Measurements from ENCODE around the gene MRM3.
"Not testable (repeated sequence)": the region's sequence is repeated elsewhere in the genome, so short reads cannot be mapped to it uniquely, and the experiment has no call there.

The MRM3 gene

GRCh38 chr17:802901-803881 is 21.0 kb downstream of the MRM3 start:
- Histone ChIP-seq H3K4me2 (ENCODE audit: low read depth, low read length, poor library complexity, severe bottlenecking) (no peak overlapping the region), H2AFZ (ENCODE audit: low read length) (no peak overlapping the region), H3K36me3 (ENCODE audit: insufficient read depth, low read length) (no peaks in the 10 kb centered on the region), H3K79me2 (ENCODE audit: insufficient read depth, low read length) (no peaks in the 10 kb centered on the region), H3K4me1 (ENCODE audit: insufficient read depth, low read length, poor library complexity, severe bottlenecking) (no peaks in the 10 kb centered on the region), H3K27me3 (ENCODE audit: insufficient read depth, low read length, poor library complexity, severe bottlenecking) (no peaks in the 10 kb centered on the region), H3F3A (ENCODE audit: low read depth) (no peaks in the 10 kb centered on the region), H4K20me1 (ENCODE audit: insufficient read depth, low read length, poor library complexity, severe bottlenecking) (no peaks in the 10 kb centered on the region), H3K9ac (ENCODE audit: low read depth, low read length, poor library complexity, severe bottlenecking) (no peak overlapping the region), H3K4me3 (ENCODE audit: low read length, poor library complexity, severe bottlenecking) (no peak overlapping the region), H3K9me2 (replicated peaks; ENCODE audit: low read depth, low read length) (no peaks in the 10 kb centered on the region), H3K9me3 (ENCODE audit: insufficient read depth, low read depth, low read length) (no peaks in the 10 kb centered on the region; the same call in 1 of the 2 replicates)
- no peak for TF ChIP-seq EZH2phosphoT487 (IDR thresholded peaks at IDR 0.05; ENCODE audit: borderline replicate concordance)
- TF ChIP-seq, protein P1, sequence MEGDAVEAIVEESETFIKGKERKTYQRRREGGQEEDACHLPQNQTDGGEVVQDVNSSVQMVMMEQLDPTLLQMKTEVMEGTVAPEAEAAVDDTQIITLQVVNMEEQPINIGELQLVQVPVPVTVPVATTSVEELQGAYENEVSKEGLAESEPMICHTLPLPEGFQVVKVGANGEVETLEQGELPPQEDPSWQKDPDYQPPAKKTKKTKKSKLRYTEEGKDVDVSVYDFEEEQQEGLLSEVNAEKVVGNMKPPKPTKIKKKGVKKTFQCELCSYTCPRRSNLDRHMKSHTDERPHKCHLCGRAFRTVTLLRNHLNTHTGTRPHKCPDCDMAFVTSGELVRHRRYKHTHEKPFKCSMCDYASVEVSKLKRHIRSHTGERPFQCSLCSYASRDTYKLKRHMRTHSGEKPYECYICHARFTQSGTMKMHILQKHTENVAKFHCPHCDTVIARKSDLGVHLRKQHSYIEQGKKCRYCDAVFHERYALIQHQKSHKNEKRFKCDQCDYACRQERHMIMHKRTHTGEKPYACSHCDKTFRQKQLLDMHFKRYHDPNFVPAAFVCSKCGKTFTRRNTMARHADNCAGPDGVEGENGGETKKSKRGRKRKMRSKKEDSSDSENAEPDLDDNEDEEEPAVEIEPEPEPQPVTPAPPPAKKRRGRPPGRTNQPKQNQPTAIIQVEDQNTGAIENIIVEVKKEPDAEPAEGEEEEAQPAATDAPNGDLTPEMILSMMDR (conservative IDR thresholded peaks at IDR 0.05; ENCODE audit: low read length), result no peak

GRCh38 chr17:804541-805435 is 22.6 kb downstream of the MRM3 start:
- H3K4me3 ChIP-seq (ENCODE audit: low read length, poor library complexity, severe bottlenecking), result no peak overlapping the region
- no peaks in the 10 kb centered on the region for H3K27me3 ChIP-seq (ENCODE audit: insufficient read depth, low read length, poor library complexity, severe bottlenecking)

GRCh38 chr17:805886-806285 is 23.7 kb downstream of the MRM3 start:
- H3K79me2 ChIP-seq (ENCODE audit: insufficient read depth, low read length); H4K20me1 ChIP-seq (ENCODE audit: insufficient read depth, low read length, poor library complexity, severe bottlenecking); H3K4me1 ChIP-seq (ENCODE audit: insufficient read depth, low read length, poor library complexity, severe bottlenecking); H3K9me3 ChIP-seq (ENCODE audit: insufficient read depth, low read depth, low read length); H3K27me3 ChIP-seq (ENCODE audit: insufficient read depth, low read length, poor library complexity, severe bottlenecking); H3K4me3 ChIP-seq (ENCODE audit: low read length, poor library complexity, severe bottlenecking); H3F3A ChIP-seq (ENCODE audit: low read depth); H2AFZ ChIP-seq (ENCODE audit: low read length); H3K4me2 ChIP-seq (ENCODE audit: low read depth, low read length, poor library complexity, severe bottlenecking); H3K36me3 ChIP-seq (ENCODE audit: insufficient read depth, low read length); H3K9me2 ChIP-seq (replicated peaks; ENCODE audit: low read depth, low read length); H3K9ac ChIP-seq (ENCODE audit: low read depth, low read length, poor library complexity, severe bottlenecking): not testable (repeated sequence)

More at GRCh38 chr17:804541-805435, 22.6 kb downstream of the MRM3 start:
- Histone ChIP-seq H3K9me3 (ENCODE audit: insufficient read depth, low read depth, low read length) (no peaks in the 10 kb centered on the region; the same call in 1 of the 2 replicates), H3K4me1 (ENCODE audit: insufficient read depth, low read length, poor library complexity, severe bottlenecking) (no peaks in the 10 kb centered on the region), H3K36me3 (ENCODE audit: insufficient read depth, low read length) (no peaks in the 10 kb centered on the region), H3K79me2 (ENCODE audit: insufficient read depth, low read length) (no peaks in the 10 kb centered on the region), H3K9ac (ENCODE audit: low read depth, low read length, poor library complexity, severe bottlenecking) (no peak overlapping the region), H4K20me1 (ENCODE audit: insufficient read depth, low read length, poor library complexity, severe bottlenecking) (no peaks in the 10 kb centered on the region), H3F3A (ENCODE audit: low read depth) (no peaks in the 10 kb centered on the region), H2AFZ (ENCODE audit: low read length) (no peak overlapping the region), H3K9me2 (replicated peaks; ENCODE audit: low read depth, low read length) (no peaks in the 10 kb centered on the region), H3K4me2 (ENCODE audit: low read depth, low read length, poor library complexity, severe bottlenecking) (no peak overlapping the region)
- TF ChIP-seq, protein P1 (conservative IDR thresholded peaks at IDR 0.05; ENCODE audit: low read length), result no peak
- TF ChIP-seq EZH2phosphoT487 (IDR thresholded peaks at IDR 0.05; ENCODE audit: borderline replicate concordance), result no peak

Measured in Loucy (cell line).